ENCODE results near the gene SERGEF. TPM values are rescaled to one million over a fixed set of nuclear protein-coding genes. Genes with fewer than 3 reads are reported as not detected.

The SERGEF gene
- total and polyA plus RNA-seq, 5 donors from 2014 or later = 40.4 to 81.5 (median 77.0) TPM

DNA sequence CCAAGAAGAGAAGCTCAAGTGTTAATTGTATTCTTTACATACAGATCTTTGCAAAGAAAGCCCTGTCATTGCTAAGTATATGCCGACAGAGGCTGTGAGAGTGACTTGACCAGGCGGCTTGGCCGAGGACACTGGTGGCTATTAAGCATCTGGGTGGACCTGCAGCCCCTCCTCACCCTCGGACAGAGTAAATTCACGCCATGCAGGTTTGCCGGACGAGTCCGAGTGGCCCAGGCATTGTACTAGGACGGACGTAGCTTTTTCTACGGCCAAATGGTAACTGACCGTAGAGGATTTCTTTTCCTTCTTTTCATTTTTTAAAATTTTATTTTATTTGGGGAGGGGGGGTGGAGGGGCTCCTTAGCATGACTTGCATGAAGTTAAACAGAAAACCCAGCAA is 231.2 kb downstream of the SERGEF start:
- H3K4me3 Mint-ChIP-seq = no peak overlapping the region
- ATAC-seq (ENCODE audit: low read depth in 2 of 2) (no peak), DNase-seq (no peak)
- no peaks in the 10 kb centered on the region for H3K27me3 Mint-ChIP-seq
- Histone ChIP-seq H3K9me3 (ENCODE audit: control insufficient read depth in 2 of 2, low read length in 2 of 2) (no peaks in the 10 kb centered on the region), H3K4me3 (ENCODE audit: low read depth, low read length) (no peak overlapping the region), H3K4me1 (ENCODE audit: control insufficient read depth, insufficient read depth, low read length, poor library complexity, severe bottlenecking) (no peaks in the 10 kb centered on the region), H3K36me3 (ENCODE audit: control insufficient read depth, insufficient read depth, low read length) (no peaks in the 10 kb centered on the region), H3K27me3 (ENCODE audit: control insufficient read depth, insufficient read depth, low read length) (no peaks in the 10 kb centered on the region), H3K27ac (ENCODE audit: insufficient read depth, low read length, poor library complexity, severe bottlenecking) (no peak overlapping the region)
- H3K36me3 Mint-ChIP-seq = peaks cover 10% of the 10 kb centered on the region
- no peak overlapping the region for H3K27ac Mint-ChIP-seq
- H3K4me1 Mint-ChIP-seq = no peaks in the 10 kb centered on the region
- peaks cover 0 to 3% (median 0%) of the 10 kb centered on the region in 7 donors for H3K9me3 Mint-ChIP-seq

DNA sequence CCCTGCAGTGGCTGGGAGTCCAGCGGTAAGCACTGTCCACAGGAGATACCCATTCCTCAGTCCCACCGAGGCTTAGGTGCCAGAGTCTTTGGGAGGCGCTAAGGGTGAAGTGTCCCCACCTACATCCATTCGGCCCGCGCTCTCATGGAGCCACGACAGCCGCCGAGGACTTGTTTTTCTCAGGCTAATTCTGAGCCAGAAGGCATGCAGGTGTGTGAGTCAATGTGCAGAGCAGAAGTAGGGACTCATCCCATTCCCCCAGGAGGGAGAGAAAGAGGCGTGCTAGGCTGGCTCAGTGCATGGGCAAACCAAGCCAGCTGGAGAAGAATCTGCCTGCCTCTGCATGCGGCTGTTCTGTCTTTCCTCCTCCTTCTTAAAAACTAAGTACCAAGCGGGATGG is 231.6 kb downstream of the SERGEF start:
- Histone ChIP-seq H3K27ac (ENCODE audit: insufficient read depth, low read length, poor library complexity, severe bottlenecking) (no peak overlapping the region), H3K9me3 (ENCODE audit: control insufficient read depth in 2 of 2, low read length in 2 of 2) (no peaks in the 10 kb centered on the region), H3K36me3 (ENCODE audit: control insufficient read depth, insufficient read depth, low read length) (no peaks in the 10 kb centered on the region), H3K4me1 (ENCODE audit: control insufficient read depth, insufficient read depth, low read length, poor library complexity, severe bottlenecking) (no peaks in the 10 kb centered on the region), H3K27me3 (ENCODE audit: control insufficient read depth, insufficient read depth, low read length) (no peaks in the 10 kb centered on the region), H3K4me3 (ENCODE audit: low read depth, low read length) (no peak overlapping the region)
- H3K27me3 Mint-ChIP-seq = no peaks in the 10 kb centered on the region
- DNase-seq = no peak
- no peak overlapping the region for H3K4me3 Mint-ChIP-seq
- no peak overlapping the region for H3K27ac Mint-ChIP-seq
- peaks cover 9% of the 10 kb centered on the region for H3K36me3 Mint-ChIP-seq
- no peaks in the 10 kb centered on the region for H3K4me1 Mint-ChIP-seq
- no peak for ATAC-seq (ENCODE audit: low read depth in 2 of 2)
- peaks cover 0 to 3% (median 0%) of the 10 kb centered on the region in 7 donors for H3K9me3 Mint-ChIP-seq

DNA sequence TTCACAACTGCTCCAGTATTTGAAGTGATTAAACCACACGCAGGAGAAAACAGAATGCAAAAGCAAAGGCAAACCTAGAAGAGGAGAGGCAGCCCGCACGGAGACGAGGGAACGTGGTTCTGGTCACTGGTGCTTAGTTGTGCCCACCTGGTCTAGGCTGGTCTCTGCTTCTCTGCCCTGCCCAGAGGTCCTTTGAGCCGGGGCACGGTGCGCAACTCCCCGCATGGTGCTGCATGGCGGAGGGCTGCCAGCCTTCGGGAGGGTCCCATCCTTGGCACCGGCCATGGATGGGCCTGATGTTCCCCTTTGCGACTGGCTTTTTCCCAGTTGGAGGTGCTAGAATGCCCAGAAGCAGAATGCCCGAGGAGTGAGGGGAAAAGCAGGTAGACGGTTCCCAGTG is 232.2 kb downstream of the SERGEF start:
- no peaks in the 10 kb centered on the region for H3K36me3 ChIP-seq (ENCODE audit: control insufficient read depth, insufficient read depth, low read length)
- no peak overlapping the region for H3K4me3 ChIP-seq (ENCODE audit: low read depth, low read length)
- no peaks in the 10 kb centered on the region for H3K27me3 ChIP-seq (ENCODE audit: control insufficient read depth, insufficient read depth, low read length)
- no peaks in the 10 kb centered on the region for H3K4me1 Mint-ChIP-seq
- no peaks in the 10 kb centered on the region for H3K27me3 Mint-ChIP-seq
- H3K9me3 Mint-ChIP-seq = peaks cover 0 to 3% (median 0%) of the 10 kb centered on the region in 7 donors
- no peak overlapping the region for H3K27ac Mint-ChIP-seq
- H3K9me3 ChIP-seq (ENCODE audit: control insufficient read depth in 2 of 2, low read length in 2 of 2) = no peaks in the 10 kb centered on the region
- ATAC-seq (ENCODE audit: low read depth in 2 of 2) (no peak), DNase-seq (no peak)
- peaks cover 6% of the 10 kb centered on the region for H3K36me3 Mint-ChIP-seq
- H3K4me3 Mint-ChIP-seq = no peak overlapping the region
- no peaks in the 10 kb centered on the region for H3K4me1 ChIP-seq (ENCODE audit: control insufficient read depth, insufficient read depth, low read length, poor library complexity, severe bottlenecking)
- H3K27ac ChIP-seq (ENCODE audit: insufficient read depth, low read length, poor library complexity, severe bottlenecking) = no peak overlapping the region

DNA sequence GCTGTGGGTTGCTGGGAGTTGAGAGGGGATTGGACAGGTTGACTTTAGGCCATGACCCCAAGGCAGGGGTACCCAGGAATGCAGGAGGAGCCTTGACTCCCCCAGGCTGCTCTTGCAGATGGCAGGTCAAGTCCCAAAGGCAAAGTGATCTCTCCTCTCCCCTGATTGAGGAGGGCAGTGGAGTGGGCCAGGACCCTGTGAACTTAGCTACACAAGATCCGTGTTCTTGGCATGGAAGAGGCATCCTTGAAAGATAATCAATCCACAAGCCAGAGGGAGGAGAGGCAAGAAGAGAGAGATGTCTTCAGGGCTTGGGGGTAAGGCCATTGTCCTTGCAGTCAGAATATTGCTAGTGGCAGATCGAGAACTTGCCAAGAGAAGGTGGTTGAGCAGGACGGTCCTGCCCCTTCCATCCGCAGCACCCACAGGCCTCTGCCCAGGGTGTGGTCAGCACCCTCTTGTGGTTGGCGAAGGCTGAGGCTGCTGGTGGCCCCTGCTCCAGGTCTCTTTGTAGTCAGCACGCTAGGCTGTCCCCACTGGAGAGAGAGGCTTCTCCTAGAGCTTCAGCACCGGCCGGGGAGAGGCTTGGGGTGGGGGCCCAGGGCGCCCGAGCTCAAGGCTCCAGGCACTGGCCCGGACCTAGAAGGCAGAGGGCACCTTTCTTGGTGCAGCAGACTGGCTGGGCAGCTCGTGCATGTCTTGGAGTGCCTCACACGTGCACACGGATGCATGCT is 232.8 kb downstream of the SERGEF start:
- H3K4me3 Mint-ChIP-seq = no peak overlapping the region
- no peak for DNase-seq

DNA sequence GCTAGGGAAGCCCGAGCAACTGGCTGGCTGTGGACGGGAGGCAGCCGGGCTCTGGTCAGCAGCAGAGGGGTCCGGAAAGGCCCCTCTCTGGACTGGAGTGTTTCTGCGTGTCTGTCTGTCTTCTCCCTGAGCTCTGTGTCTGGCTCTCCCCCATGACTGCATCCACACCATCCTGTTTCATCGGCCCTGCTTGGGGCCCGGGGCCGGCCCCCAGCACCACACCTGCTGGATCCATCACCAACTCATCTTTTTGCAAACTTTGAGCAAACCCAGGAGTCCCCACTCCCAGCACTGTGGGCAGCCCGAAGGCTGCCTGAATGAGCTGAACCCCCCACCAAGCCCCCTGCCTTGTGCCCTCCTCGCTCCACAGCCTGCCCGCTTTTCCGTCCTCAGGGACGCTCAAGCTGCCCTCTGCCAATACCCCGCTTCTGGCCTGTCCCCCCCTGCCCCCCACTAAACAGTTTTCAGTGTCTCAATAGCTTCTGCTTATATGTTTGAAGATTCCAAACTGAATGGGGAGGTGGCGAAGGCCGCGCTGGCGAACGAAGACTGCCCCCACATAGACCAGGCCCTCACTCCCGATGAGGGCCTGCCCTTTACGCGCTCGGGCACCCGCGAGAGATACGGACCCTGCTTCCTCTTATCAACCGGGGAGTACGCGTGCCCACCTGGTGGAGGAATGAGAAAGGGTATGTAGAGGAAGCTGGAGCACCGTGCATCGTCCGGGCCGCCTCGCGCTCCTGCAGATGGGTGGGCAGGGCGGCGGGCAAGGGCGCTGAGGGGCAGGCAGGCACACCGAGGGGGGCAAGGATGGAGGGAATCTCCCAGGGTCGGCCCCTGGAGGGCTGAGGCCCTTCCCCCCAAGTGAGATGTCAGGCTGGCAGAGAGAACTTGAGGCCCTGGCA is 233.6 kb downstream of the SERGEF start:
- DNase-seq (no peak), ATAC-seq (ENCODE audit: low read depth in 2 of 2) (no peak)
- no peak overlapping the region for H3K27ac Mint-ChIP-seq

More for the DNA sequence above, 232.8 kb downstream of the SERGEF start:
- Histone ChIP-seq H3K27ac (ENCODE audit: insufficient read depth, low read length, poor library complexity, severe bottlenecking) (no peak overlapping the region), H3K9me3 (ENCODE audit: control insufficient read depth in 2 of 2, low read length in 2 of 2) (no peaks in the 10 kb centered on the region), H3K36me3 (ENCODE audit: control insufficient read depth, insufficient read depth, low read length) (no peaks in the 10 kb centered on the region), H3K4me3 (ENCODE audit: low read depth, low read length) (no peak overlapping the region), H3K27me3 (ENCODE audit: control insufficient read depth, insufficient read depth, low read length) (no peaks in the 10 kb centered on the region), H3K4me1 (ENCODE audit: control insufficient read depth, insufficient read depth, low read length, poor library complexity, severe bottlenecking) (no peaks in the 10 kb centered on the region)
- no peaks in the 10 kb centered on the region for H3K36me3 Mint-ChIP-seq
- no peak overlapping the region for H3K27ac Mint-ChIP-seq
- H3K4me1 Mint-ChIP-seq = no peaks in the 10 kb centered on the region
- H3K9me3 Mint-ChIP-seq = peaks cover 0 to 3% (median 0%) of the 10 kb centered on the region in 7 donors
- no peaks in the 10 kb centered on the region for H3K27me3 Mint-ChIP-seq
- ATAC-seq (ENCODE audit: low read depth in 2 of 2) = no peak

DNA sequence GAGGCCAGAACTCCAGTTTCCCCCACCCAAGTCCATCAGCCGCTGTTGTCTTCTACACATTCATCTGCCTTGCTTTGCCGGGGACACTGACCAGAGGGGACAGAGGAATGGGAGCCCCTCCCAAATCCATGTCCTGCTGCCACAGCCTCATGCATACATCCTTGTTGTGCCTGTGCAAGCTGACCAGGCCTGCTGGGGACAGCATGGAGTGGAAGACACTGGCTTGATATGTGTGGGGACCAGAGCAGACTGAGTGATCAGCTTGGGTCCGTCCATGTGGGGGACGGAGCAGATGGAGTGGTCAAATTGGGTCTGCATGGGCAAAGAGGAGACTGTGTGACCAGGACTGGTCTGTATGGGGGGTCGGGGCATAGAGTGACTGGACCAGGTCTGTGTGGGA is 234.5 kb downstream of the SERGEF start:
- Histone ChIP-seq H3K4me3 (ENCODE audit: low read depth, low read length) (no peak overlapping the region), H3K27me3 (ENCODE audit: control insufficient read depth, insufficient read depth, low read length) (no peaks in the 10 kb centered on the region), H3K36me3 (ENCODE audit: control insufficient read depth, insufficient read depth, low read length) (no peaks in the 10 kb centered on the region), H3K4me1 (ENCODE audit: control insufficient read depth, insufficient read depth, low read length, poor library complexity, severe bottlenecking) (no peaks in the 10 kb centered on the region), H3K27ac (ENCODE audit: insufficient read depth, low read length, poor library complexity, severe bottlenecking) (no peak overlapping the region), H3K9me3 (ENCODE audit: control insufficient read depth in 2 of 2, low read length in 2 of 2) (no peaks in the 10 kb centered on the region)
- no peaks in the 10 kb centered on the region for H3K27me3 Mint-ChIP-seq
- no peaks in the 10 kb centered on the region for H3K36me3 Mint-ChIP-seq
- H3K4me3 Mint-ChIP-seq = no peak overlapping the region
- peaks cover 0 to 3% (median 0%) of the 10 kb centered on the region in 7 donors for H3K9me3 Mint-ChIP-seq
- peaks cover 0 to 2% (median 0%) of the 10 kb centered on the region in 4 donors for H3K4me1 Mint-ChIP-seq
- ATAC-seq (ENCODE audit: low read depth in 2 of 2) (no peak), DNase-seq (no peak)
- no peak overlapping the region for H3K27ac Mint-ChIP-seq

More for the DNA sequence above, 233.6 kb downstream of the SERGEF start:
- no peaks in the 10 kb centered on the region for H3K27me3 ChIP-seq (ENCODE audit: control insufficient read depth, insufficient read depth, low read length)
- H3K9me3 Mint-ChIP-seq = peaks cover 0 to 3% (median 0%) of the 10 kb centered on the region in 7 donors
- H3K27ac ChIP-seq (ENCODE audit: insufficient read depth, low read length, poor library complexity, severe bottlenecking) = no peak overlapping the region
- H3K4me1 Mint-ChIP-seq = peaks cover 0 to 2% (median 0%) of the 10 kb centered on the region in 4 donors
- no peaks in the 10 kb centered on the region for H3K27me3 Mint-ChIP-seq
- no peak overlapping the region for H3K4me3 Mint-ChIP-seq
- H3K9me3 ChIP-seq (ENCODE audit: control insufficient read depth in 2 of 2, low read length in 2 of 2) = no peaks in the 10 kb centered on the region
- no peak overlapping the region for H3K4me3 ChIP-seq (ENCODE audit: low read depth, low read length)
- no peaks in the 10 kb centered on the region for H3K36me3 ChIP-seq (ENCODE audit: control insufficient read depth, insufficient read depth, low read length)
- no peaks in the 10 kb centered on the region for H3K4me1 ChIP-seq (ENCODE audit: control insufficient read depth, insufficient read depth, low read length, poor library complexity, severe bottlenecking)
- H3K36me3 Mint-ChIP-seq = no peaks in the 10 kb centered on the region

DNA sequence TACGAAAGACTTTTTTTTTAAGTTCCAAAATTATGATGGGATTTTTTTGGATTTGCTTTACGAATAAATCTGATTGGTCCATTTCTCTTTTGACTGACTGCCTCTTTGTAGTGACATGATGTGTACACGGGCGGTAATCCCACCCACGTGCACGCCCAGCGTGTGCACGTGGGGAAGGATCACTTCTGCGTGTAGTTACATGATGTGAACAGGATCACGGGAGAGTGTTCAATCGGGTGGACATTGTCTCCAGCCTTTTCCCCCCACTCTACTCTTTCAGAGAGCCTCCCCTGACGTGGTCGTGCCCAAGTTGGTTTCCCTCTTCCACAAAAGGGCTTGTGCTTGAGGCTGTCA is 235.1 kb downstream of the SERGEF start:
- H3K4me3 ChIP-seq (ENCODE audit: low read depth, low read length) = no peak overlapping the region
- no peaks in the 10 kb centered on the region for H3K27me3 Mint-ChIP-seq
- no peaks in the 10 kb centered on the region for H3K9me3 ChIP-seq (ENCODE audit: control insufficient read depth in 2 of 2, low read length in 2 of 2)
- H3K9me3 Mint-ChIP-seq = peaks cover 0 to 3% (median 0%) of the 10 kb centered on the region in 7 donors
- DNase-seq = no peak
- no peaks in the 10 kb centered on the region for H3K36me3 ChIP-seq (ENCODE audit: control insufficient read depth, insufficient read depth, low read length)
- no peak overlapping the region for H3K27ac ChIP-seq (ENCODE audit: insufficient read depth, low read length, poor library complexity, severe bottlenecking)
- ATAC-seq (ENCODE audit: low read depth in 2 of 2) = no peak
- H3K36me3 Mint-ChIP-seq = no peaks in the 10 kb centered on the region
- no peaks in the 10 kb centered on the region for H3K27me3 ChIP-seq (ENCODE audit: control insufficient read depth, insufficient read depth, low read length)
- peaks cover 0 to 2% (median 0%) of the 10 kb centered on the region in 4 donors for H3K4me1 Mint-ChIP-seq
- no peak overlapping the region for H3K27ac Mint-ChIP-seq
- no peaks in the 10 kb centered on the region for H3K4me1 ChIP-seq (ENCODE audit: control insufficient read depth, insufficient read depth, low read length, poor library complexity, severe bottlenecking)
- H3K4me3 Mint-ChIP-seq = no peak overlapping the region
